Liver (tissue), 9 donors: ENCODE data around the gene SSNA1. TPM values are rescaled to one million over a fixed set of nuclear protein-coding genes. Genes with fewer than 3 reads are reported as not detected.

ENCODE experiments used
- DNase-seq: peaks from one replicate; pipeline ENCODE4 v3.0.0-alpha.2; 2017; ENCODE audit warnings: low spot score
- H3K27ac ChIP-seq, 2 donors: one replicate each; pipeline ENCODE4 v1.7.0; 2013; ENCODE audit warnings: inconsistent platforms in 2 of 2, low read length in 2 of 2, control low read depth in 1 of 2, low read depth in 1 of 2, mild to moderate bottlenecking in 1 of 2
- H3K27me3 ChIP-seq, 4 donors: one replicate each; pipeline versions ENCODE4 v1.6.1 to v1.7.0; 2013; ENCODE audit warnings: low read length in 3 of 4, inconsistent platforms in 1 of 4, mild to moderate bottlenecking in 1 of 4, moderate library complexity in 1 of 4; ENCODE audit not compliant: control insufficient read depth in 4 of 4, insufficient read depth in 4 of 4
- H3K36me3 ChIP-seq, 4 donors: one replicate each; pipeline versions ENCODE4 v1.6.1 to v1.7.0; 2013; ENCODE audit warnings: low read length in 3 of 4, mild to moderate bottlenecking in 3 of 4, low read depth in 1 of 4, moderate library complexity in 1 of 4; ENCODE audit not compliant: control insufficient read depth in 4 of 4, insufficient read depth in 3 of 4
- H3K4me1 ChIP-seq, 4 donors: one replicate each; pipeline versions ENCODE4 v1.6.1 to v1.7.0; 2013; ENCODE audit warnings: low read length in 3 of 4, mild to moderate bottlenecking in 3 of 4, moderate library complexity in 1 of 4; ENCODE audit not compliant: control insufficient read depth in 4 of 4, insufficient read depth in 4 of 4
- H3K4me3 ChIP-seq, 3 donors: one replicate each; pipeline versions ENCODE4 v1.6.1 to v1.7.0; 2013; ENCODE audit warnings: low read length in 3 of 3, control low read depth in 1 of 3, low read depth in 1 of 3, mild to moderate bottlenecking in 1 of 3
- H3K9ac ChIP-seq, 2 donors: one replicate each; pipeline ENCODE4 v1.7.0; 2013; ENCODE audit warnings: low read length in 2 of 2, mild to moderate bottlenecking in 2 of 2, moderate library complexity in 2 of 2, control low read depth in 1 of 2, low read depth in 1 of 2
- H3K9me3 ChIP-seq, 4 donors: one replicate each; pipeline versions ENCODE4 v1.6.1 to v1.7.0; 2013; ENCODE audit warnings: low read length in 3 of 4; ENCODE audit not compliant: control insufficient read depth in 4 of 4
- ATF3 ChIP-seq: IDR thresholded peaks from 2 replicates; pipeline ENCODE4 v1.6.1; 2016; ENCODE audit warnings: antibody characterized with exemption
- EGR1 ChIP-seq, 2 donors: IDR thresholded peaks; 2 replicates each; pipeline ENCODE4 v1.6.1; 2016 to 2018; ENCODE audit warnings: antibody characterized with exemption in 2 of 2, low read depth in 2 of 2
- FOXA1 ChIP-seq: IDR thresholded peaks from 2 replicates; pipeline ENCODE4 v1.6.1; 2016; ENCODE audit warnings: antibody characterized with exemption
- FOXA2 ChIP-seq: IDR thresholded peaks from 2 replicates; pipeline ENCODE4 v1.6.1; 2016; ENCODE audit warnings: antibody characterized with exemption
- GABPA ChIP-seq, 2 donors: IDR thresholded peaks in 1 of 2; conservative IDR thresholded peaks in 1 of 2; 2 replicates each; pipeline ENCODE4 v1.6.1; 2016; ENCODE audit warnings: antibody characterized with exemption in 2 of 2, mild to moderate bottlenecking in 1 of 2, moderate library complexity in 1 of 2
- HNF4A ChIP-seq, 2 donors: conservative IDR thresholded peaks; 2 replicates each; pipeline ENCODE4 v1.6.1; 2016; ENCODE audit warnings: antibody characterized with exemption in 2 of 2, mild to moderate bottlenecking in 2 of 2
- HNF4G ChIP-seq: IDR thresholded peaks from 2 replicates; pipeline ENCODE4 v1.6.1; 2016; ENCODE audit warnings: antibody characterized with exemption
- JUND ChIP-seq, 2 donors: IDR thresholded peaks; 2 replicates each; pipeline ENCODE4 v1.6.1; 2016; ENCODE audit warnings: antibody characterized with exemption in 2 of 2
- MAX ChIP-seq: IDR thresholded peaks from 2 replicates; pipeline ENCODE4 v1.6.1; 2016; ENCODE audit warnings: antibody characterized with exemption
- NR2F2 ChIP-seq: IDR thresholded peaks from 2 replicates; pipeline ENCODE4 v1.6.1; 2016; ENCODE audit warnings: antibody characterized with exemption
- RAD21 ChIP-seq, 2 donors: IDR thresholded peaks; 2 replicates each; pipeline ENCODE4 v1.6.1; 2016; ENCODE audit warnings: antibody characterized with exemption in 2 of 2, mild to moderate bottlenecking in 2 of 2
- REST ChIP-seq: IDR thresholded peaks from 2 replicates; pipeline ENCODE4 v1.6.1; 2016; ENCODE audit warnings: antibody characterized with exemption, mild to moderate bottlenecking
- RXRA ChIP-seq, 2 donors: IDR thresholded peaks; 2 replicates each; pipeline ENCODE4 v1.6.1; 2017 to 2018; ENCODE audit warnings: antibody characterized with exemption in 2 of 2, mild to moderate bottlenecking in 1 of 2
- SP1 ChIP-seq: IDR thresholded peaks from 2 replicates; pipeline ENCODE4 v1.6.1; 2018; ENCODE audit warnings: antibody characterized with exemption, mild to moderate bottlenecking
- TAF1 ChIP-seq: conservative IDR thresholded peaks from 2 replicates; pipeline ENCODE4 v1.6.1; 2016; ENCODE audit warnings: antibody characterized with exemption, mild to moderate bottlenecking
- YY1 ChIP-seq: IDR thresholded peaks from 2 replicates; pipeline ENCODE4 v1.6.1; 2016; ENCODE audit warnings: antibody characterized with exemption, mild to moderate bottlenecking
- WGBS: extraction: QIAGEN DNeasy Blood & Tissue Kit; methylation state at CpG from one replicate; pipeline ENCODE4 v1.1.7; 2013; 5-methylcytosine and 5-hydroxymethylcytosine counted together
- polyA plus RNA-seq, 2 donors: library from polyadenylated mRNA; stranded (reverse) in 1 of 2; unstranded in 1 of 2; fragments of 200-250 nt in 1 of 2; fragments of >200 nt in 1 of 2; fragmentation: Nextera tagmentation in 1 of 2; extraction: Ambion mirVana in 1 of 2; gene quantifications; one replicate each; pipeline versions ENCODE4 v1.2.1 to v1.2.3, GENCODE V29; 2013 to 2015
- total RNA-seq, 2 donors: library from RNA; depleted of rRNA; stranded (reverse); fragments of >200 nt; gene quantifications; one replicate each; pipeline ENCODE4 v1.2.3, GENCODE V29; 2014
- TF ChIP-seq, protein P1 (sequence below): fragments of 150-350 bp; IDR thresholded peaks from 2 replicates; pipeline ENCODE4 v1.5.1; 2017; ENCODE audit warnings: improper control_type of control experiment, low read depth, low read length; ENCODE audit not compliant: missing input control
- TF ChIP-seq, protein P2 (sequence below): IDR thresholded peaks from 2 replicates; pipeline ENCODE4 v1.6.1; 2016; ENCODE audit warnings: antibody characterized with exemption
- donor health status: healthy.
- donor health status: healthy.
- donor health status: healthy.
- donor health status: healthy.
- donor health status: healthy.

The SSNA1 gene
- total and polyA plus RNA-seq, 4 donors = 29.8 to 44.2 (median 40.3) TPM

DNA sequence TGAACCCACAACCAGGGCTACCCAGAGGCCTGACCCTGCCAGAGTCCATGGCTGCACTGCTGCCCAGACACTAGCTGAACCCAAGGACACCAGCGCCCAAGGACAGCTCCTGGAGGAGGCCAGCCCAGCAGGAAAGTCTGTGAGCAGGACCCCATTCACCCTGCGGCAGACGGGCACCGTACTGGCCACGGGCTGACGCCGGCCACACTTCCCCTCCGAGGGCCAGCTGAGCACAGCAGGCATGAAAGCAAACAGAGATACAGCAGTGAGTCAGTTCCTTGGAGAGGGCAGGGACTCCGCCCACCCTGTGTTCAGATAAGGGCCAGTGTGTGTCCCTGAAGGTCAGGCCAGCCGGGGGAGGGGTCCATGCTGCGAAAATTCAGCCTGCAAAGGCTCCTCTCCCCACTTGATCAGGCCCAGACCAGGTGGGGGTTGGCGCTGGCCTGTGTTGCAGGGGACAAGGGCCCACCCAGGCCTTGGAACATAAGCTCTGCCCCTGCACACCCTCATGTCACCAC lies 30.3 kb downstream of the SSNA1 start:
- Histone ChIP-seq H3K4me1 (peaks cover 6 to 26% (median 14%) of the 10 kb centered on the region in 4 donors), H3K9me3 (no peaks in the 10 kb centered on the region), H3K9ac (no peak overlapping the region), H3K4me3 (no peak overlapping the region), H3K27me3 (no peaks in the 10 kb centered on the region), H3K36me3 (peaks cover 0 to 5% (median under 1%) of the 10 kb centered on the region in 4 donors), H3K27ac (no peak overlapping the region)
- 64% methylated on average over 12 of the region's 12 CpGs for WGBS
- no peak for TF ChIP-seq RAD21 (IDR thresholded peaks at IDR 0.05)
- no peak for TF ChIP-seq MAX
- TF ChIP-seq FOXA1 = no peak
- TF ChIP-seq EGR1 (IDR thresholded peaks at IDR 0.05; ENCODE audit: low read depth in 2 of 2) = no peak
- TF ChIP-seq REST = no peak
- no peak for TF ChIP-seq RXRA (IDR thresholded peaks at IDR 0.05)
- no peak for TF ChIP-seq SP1
- TF ChIP-seq JUND (IDR thresholded peaks at IDR 0.05) = no peak
- no peak for TF ChIP-seq FOXA2
- no peak for TF ChIP-seq GABPA (IDR thresholded peaks at IDR 0.05 in 1 of 2, conservative IDR thresholded peaks at IDR 0.05 in 1 of 2)
- TF ChIP-seq, protein P1, sequence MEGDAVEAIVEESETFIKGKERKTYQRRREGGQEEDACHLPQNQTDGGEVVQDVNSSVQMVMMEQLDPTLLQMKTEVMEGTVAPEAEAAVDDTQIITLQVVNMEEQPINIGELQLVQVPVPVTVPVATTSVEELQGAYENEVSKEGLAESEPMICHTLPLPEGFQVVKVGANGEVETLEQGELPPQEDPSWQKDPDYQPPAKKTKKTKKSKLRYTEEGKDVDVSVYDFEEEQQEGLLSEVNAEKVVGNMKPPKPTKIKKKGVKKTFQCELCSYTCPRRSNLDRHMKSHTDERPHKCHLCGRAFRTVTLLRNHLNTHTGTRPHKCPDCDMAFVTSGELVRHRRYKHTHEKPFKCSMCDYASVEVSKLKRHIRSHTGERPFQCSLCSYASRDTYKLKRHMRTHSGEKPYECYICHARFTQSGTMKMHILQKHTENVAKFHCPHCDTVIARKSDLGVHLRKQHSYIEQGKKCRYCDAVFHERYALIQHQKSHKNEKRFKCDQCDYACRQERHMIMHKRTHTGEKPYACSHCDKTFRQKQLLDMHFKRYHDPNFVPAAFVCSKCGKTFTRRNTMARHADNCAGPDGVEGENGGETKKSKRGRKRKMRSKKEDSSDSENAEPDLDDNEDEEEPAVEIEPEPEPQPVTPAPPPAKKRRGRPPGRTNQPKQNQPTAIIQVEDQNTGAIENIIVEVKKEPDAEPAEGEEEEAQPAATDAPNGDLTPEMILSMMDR = no peak
- no peak for TF ChIP-seq HNF4G
- TF ChIP-seq NR2F2 = no peak
- no peak for TF ChIP-seq ATF3
- no peak for TF ChIP-seq HNF4A (conservative IDR thresholded peaks at IDR 0.05)
- TF ChIP-seq TAF1 = no peak
- TF ChIP-seq, protein P2, sequence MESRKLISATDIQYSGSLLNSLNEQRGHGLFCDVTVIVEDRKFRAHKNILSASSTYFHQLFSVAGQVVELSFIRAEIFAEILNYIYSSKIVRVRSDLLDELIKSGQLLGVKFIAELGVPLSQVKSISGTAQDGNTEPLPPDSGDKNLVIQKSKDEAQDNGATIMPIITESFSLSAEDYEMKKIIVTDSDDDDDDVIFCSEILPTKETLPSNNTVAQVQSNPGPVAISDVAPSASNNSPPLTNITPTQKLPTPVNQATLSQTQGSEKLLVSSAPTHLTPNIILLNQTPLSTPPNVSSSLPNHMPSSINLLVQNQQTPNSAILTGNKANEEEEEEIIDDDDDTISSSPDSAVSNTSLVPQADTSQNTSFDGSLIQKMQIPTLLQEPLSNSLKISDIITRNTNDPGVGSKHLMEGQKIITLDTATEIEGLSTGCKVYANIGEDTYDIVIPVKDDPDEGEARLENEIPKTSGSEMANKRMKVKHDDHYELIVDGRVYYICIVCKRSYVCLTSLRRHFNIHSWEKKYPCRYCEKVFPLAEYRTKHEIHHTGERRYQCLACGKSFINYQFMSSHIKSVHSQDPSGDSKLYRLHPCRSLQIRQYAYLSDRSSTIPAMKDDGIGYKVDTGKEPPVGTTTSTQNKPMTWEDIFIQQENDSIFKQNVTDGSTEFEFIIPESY = no peak
- TF ChIP-seq YY1 = no peak
- DNase-seq = peak; percentile 65
